HG02610 (cell line): Measurements from ENCODE around the gene BEST4.
"Not testable (repeated sequence)": the region's sequence is repeated elsewhere in the genome, so short reads cannot be mapped to it uniquely, and the experiment has no call there.

Experiments
- ATAC-seq: cut with Tn5 transposase; IDR thresholded peaks from one replicate; pipeline ENCODE4 v1.9.1; 2021; ENCODE audit warnings: mild to moderate bottlenecking, moderate library complexity; ENCODE audit not compliant: unreplicated experiment

Gene BEST4

GRCh38 chr1:44778705-44779576 lies 9.0 kb downstream of the BEST4 start:
- no peak for ATAC-seq

- no peak for ATAC-seq
These were observed 9.9 kb downstream of the BEST4 start for GRCh38 chr1:44777969-44778635.

GRCh38 chr1:44777547-44777946 lies 10.4 kb downstream of the BEST4 start:
- no peak for ATAC-seq

GRCh38 chr1:44776730-44777068 lies 11.3 kb downstream of the BEST4 start:
- no peak for ATAC-seq

- peak; percentile 9 for ATAC-seq
These were observed 11.8 kb downstream of the BEST4 start for GRCh38 chr1:44775930-44776729.

- peak; percentile 78 for ATAC-seq
These were observed 12.7 kb downstream of the BEST4 start, which contains the start of gene RPS8 for GRCh38 chr1:44775078-44775929. TSS of gene RPS8 (plus strand) at chr1:44775540. CDS start at chr1:44775597, 57 bp downstream.

GRCh38 chr1:44766421-44766820 lies 21.5 kb downstream of the BEST4 start:
- not testable (repeated sequence) for ATAC-seq

- ATAC-seq, result no peak
These were observed 27.1 kb downstream of the BEST4 start for GRCh38 chr1:44760876-44761275.

- no peak for ATAC-seq
These were observed 28.9 kb downstream of the BEST4 start for GRCh38 chr1:44759077-44759476.

- peak; percentile 64 for ATAC-seq
These were observed 30.6 kb downstream of the BEST4 start for GRCh38 chr1:44757420-44757819.

GRCh38 chr1:44747878-44748277 lies 40.1 kb downstream of the BEST4 start:
- ATAC-seq, result no peak

- ATAC-seq, result no peak
These were observed 44.8 kb downstream of the BEST4 start for GRCh38 chr1:44743211-44743610.

GRCh38 chr1:44740179-44740617 lies 47.8 kb downstream of the BEST4 start:
- no peak for ATAC-seq

- peak; percentile 96 for ATAC-seq
These were observed 48.4 kb downstream of the BEST4 start, which contains the start of gene KIF2C for GRCh38 chr1:44739307-44740178. TSS of gene KIF2C (plus strand) at chr1:44739837. CDS start at chr1:44739933, 96 bp downstream.

GRCh38 chr1:44738953-44739306 lies 49.0 kb downstream of the BEST4 start:
- ATAC-seq, result not testable (repeated sequence)

GRCh38 chr1:44735992-44736391 lies 52.0 kb downstream of the BEST4 start:
- ATAC-seq, result no peak

GRCh38 chr1:44733784-44734183 lies 54.2 kb downstream of the BEST4 start:
- no peak for ATAC-seq
